Measurements from ENCODE around the gene MGAT5B.

The MGAT5B gene

GRCh38 chr17:76879691-76880090 is 11.5 kb downstream of the MGAT5B start:
- no peak for DNase-seq (ENCODE audit: low read depth in 2 of 2)

DNA sequence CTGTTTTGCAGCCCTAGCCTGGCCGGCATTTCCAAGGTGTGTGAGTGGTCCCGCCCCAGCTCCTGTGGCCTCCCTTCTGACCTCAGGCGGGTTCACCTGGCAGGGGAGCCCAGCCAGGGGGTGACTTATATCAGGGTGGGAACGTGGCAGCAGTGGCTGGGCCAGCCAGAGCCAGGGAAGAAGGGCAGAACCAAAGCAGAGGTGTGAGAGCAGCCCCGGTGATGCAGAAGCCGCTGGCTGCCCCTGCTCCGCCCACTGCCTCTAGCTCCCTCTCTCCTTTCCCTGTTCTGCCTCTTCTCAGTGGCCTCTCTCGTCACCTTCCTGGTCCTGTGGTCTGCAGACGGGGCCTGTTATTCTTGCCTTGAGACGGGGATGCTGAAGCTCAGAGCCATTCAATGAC is 12.1 kb downstream of the MGAT5B start:
- DNase-seq (ENCODE audit: low read depth in 2 of 2) = no peak

DNA sequence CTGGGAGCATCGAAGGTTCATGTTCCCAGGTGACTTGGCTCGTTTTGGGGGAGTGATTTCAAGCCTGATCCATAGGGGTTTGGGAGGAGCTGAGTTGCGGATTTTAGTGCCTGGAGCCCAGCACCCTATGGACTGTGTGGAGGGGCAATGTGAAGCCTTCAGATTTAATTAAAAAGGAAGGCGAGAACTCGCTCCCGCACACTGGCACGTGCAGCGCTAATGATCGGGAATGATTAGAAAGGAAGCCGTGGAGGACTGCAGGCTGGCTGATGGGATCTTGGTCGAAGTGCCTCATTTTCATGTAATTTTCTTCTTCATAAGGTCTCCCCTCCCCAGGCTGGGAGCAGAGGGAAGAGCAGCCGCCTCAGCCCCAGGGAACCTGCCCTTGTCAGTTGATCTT is 12.8 kb downstream of the MGAT5B start:
- no peak for DNase-seq (ENCODE audit: low read depth in 2 of 2)

- no peak for DNase-seq (ENCODE audit: low read depth in 2 of 2)
Measured at GRCh38 chr17:76881408-76881807, 13.2 kb downstream of the MGAT5B start.

DNA sequence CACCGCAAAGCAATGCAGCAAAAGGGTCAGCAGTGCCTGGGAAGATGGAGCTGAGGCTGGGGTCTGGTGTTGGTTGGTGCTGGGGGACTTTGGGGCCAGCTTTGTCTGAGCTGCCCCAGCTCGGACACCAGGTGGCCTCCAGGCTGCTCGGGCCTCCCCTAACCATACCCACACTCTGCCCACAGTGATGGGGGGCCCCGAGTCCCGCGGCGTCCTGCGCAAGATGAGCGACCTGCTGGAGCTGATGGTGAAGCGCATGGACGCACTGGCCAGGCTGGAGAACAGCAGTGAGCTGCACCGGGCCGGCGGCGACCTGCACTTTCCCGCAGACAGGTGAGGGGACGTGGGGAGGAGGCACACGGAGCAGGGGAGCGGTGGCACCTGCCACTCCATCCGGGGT is 13.8 kb downstream of the MGAT5B start:
- DNase-seq (ENCODE audit: low read depth in 2 of 2) = no peak

GRCh38 chr17:76883744-76884525 is 15.7 kb downstream of the MGAT5B start:
- no peak for DNase-seq (ENCODE audit: low read depth in 2 of 2)

DNA sequence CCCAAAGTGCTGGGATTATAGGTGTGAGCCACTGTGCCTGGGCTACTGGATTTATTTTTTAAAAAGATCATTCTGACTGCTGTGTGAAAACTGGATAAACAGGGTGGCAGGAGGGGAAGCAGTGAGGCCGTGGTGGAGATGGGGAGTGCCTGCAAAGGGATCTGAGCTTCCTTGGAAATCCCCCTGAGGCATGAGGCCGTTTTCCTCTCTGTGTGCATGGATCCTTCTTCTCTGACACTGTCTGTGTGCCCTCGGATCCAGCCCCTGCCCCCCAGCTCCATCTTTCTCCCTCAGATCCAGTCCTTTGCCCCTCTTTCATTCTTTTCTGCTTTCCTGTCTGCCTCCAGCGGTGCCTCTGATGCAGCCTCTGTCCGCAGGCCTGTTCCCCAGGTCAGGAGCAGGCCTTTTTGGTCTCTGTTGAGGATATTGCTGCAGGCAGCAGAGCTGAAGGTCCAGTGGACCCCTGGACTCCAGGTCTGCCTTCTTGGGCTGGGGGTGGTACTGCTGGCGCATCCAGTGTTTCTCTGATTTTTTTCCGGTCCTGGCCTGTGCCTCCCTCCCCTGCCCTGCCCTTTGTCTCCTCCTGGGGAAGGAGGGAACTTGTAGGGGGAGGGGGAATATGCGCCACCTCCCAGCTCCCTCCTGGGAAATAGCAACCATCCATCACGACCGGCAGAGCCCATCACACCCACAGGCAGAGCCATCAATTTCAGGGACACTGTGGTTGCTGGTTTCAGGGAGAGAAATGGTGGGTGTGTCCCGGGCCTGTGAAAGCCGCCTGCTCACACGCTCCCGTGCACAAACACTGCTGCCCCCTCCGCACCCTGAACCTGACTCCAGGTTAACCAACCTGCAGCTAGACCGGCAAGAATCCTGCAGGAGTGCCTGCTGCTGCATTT is 17.0 kb downstream of the MGAT5B start:
- DNase-seq (ENCODE audit: low read depth in 2 of 2) = no peak

GRCh38 chr17:76885894-76886290 is 17.7 kb downstream of the MGAT5B start:
- DNase-seq (ENCODE audit: low read depth in 2 of 2) = no peak

DNA sequence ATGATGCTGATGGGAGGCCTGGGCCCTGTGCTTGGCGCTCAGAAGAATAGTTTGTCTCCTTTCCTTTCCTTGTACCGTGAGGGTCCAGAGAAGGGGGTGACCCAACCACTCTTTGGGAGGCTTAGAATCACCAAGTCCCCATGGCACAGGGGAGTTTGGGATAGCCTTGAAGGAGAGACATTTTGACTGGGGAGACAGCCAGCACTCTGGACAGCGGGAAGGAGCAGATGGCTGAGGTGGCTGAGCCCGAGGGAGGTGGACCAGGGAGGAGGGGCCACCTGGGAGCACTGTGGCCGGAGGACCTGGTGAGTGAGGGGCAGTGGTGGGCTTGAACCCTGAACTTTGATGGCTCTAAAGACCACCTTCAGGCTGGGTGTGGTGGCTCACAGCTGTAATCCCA is 18.2 kb downstream of the MGAT5B start:
- no peak for DNase-seq (ENCODE audit: low read depth in 2 of 2)

DNA sequence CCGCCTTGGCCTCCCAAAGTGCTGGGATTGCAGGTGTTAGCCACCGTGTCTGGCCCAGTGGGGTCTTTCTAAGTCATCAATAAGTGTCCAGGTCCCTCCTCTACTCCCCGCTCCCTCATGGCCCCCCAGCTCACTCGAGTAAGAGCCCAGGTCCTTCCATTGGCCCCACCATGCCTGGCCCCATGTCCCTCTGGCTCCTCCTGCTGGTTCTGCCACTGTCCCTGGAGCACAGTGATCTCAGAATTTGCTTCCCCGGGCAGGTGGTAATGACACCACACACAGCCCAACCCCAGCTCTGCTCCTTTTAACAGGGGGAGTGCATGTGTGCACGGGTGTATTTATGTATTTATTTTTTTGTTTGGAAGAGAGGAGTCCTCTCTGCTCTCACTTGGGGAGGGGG is 19.6 kb downstream of the MGAT5B start:
- DNase-seq (ENCODE audit: low read depth in 2 of 2) = no peak

DNA sequence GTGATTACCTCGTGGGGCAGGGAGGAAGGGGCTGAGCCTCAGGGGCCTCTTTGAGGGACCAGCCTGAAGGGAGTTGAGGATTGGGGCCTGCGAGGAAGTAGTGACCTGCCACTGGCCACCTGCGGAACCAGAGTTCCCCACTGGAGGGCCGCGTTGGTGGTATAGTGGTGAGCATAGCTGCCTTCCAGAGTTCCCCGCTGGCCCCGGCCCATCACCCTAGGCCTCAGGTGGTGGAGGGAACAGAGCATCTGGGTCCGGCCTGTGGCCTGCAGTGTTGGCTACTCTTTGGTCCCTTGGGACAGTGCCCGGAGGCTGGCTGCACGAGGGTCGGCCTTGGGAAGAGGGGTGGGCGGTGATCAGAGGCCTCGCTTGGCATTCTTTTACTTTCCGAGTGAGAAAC is 20.5 kb downstream of the MGAT5B start:
- no peak for DNase-seq (ENCODE audit: low read depth in 2 of 2)

DNA sequence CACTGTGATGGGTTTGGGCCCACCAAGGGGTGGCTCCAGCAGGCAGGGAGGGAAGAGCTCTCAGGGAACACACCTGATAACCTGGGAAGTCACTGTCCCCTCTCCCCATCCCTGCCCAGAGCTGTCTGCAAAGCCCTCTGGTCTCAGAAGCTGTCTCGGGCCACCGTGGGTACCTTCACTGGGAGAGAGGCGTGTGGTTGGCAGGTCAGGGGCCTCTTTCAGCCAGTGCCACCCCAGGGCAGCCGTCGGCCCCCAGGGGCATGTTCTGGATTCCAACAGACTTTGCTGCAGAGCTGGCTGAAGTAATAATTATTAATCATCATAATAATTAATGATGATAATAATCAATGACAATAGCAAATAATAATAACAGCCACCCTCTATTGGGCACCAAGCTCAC is 21.1 kb downstream of the MGAT5B start:
- no peak for DNase-seq (ENCODE audit: low read depth in 2 of 2)

DNA sequence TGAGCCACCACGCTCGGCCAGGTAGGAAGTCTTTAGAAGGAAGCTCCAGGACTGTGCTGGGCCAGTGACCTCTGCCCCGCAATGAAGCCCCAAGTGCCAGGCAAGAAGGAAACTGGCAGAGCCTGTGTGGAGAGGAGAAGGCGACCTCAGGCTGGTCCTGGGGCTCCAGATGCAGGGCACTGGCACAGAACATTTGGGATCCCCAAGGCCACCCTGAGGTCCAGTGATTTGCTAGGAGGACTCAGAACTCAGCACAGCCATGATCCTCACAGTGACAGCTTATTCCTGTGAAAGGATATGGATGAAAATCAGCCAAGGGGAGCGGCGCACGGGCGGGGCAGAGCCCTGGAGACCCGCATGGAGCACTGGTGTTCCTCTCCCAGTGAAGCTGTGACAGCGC is 24.1 kb downstream of the MGAT5B start:
- DNase-seq (ENCODE audit: low read depth in 2 of 2) = no peak

- no peak for DNase-seq (ENCODE audit: low read depth in 2 of 2)
Measured at GRCh38 chr17:76893623-76894334, 25.6 kb downstream of the MGAT5B start.

DNA sequence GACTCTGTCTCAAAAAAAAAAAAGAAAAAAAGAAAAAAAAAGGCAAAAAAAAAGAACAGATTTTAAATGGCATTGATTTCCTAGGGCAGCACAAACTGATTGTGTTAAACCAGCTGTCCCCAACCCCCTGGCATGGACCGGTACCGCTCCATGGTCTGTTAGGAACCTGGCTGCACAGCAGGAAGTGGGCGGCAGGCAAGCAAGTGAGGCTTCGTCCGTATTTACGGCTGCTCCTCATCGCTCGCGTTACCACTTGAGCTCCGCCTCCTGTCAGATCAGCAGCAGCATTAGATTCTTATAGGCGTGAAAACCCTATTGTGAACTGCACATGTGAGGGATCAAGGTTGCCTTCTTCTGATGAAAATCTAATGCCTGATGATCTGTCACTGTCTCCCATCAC is 26.6 kb downstream of the MGAT5B start:
- no peak for DNase-seq (ENCODE audit: low read depth in 2 of 2)

- no peak for DNase-seq (ENCODE audit: low read depth in 2 of 2)
Measured at GRCh38 chr17:76897023-76897422, 28.8 kb downstream of the MGAT5B start.

GRCh38 chr17:76899414-76899813 is 31.2 kb downstream of the MGAT5B start:
- DNase-seq (ENCODE audit: low read depth in 2 of 2) = no peak

GRCh38 chr17:76900723-76901122 is 32.5 kb downstream of the MGAT5B start:
- DNase-seq (ENCODE audit: low read depth in 2 of 2) = no peak

DNA sequence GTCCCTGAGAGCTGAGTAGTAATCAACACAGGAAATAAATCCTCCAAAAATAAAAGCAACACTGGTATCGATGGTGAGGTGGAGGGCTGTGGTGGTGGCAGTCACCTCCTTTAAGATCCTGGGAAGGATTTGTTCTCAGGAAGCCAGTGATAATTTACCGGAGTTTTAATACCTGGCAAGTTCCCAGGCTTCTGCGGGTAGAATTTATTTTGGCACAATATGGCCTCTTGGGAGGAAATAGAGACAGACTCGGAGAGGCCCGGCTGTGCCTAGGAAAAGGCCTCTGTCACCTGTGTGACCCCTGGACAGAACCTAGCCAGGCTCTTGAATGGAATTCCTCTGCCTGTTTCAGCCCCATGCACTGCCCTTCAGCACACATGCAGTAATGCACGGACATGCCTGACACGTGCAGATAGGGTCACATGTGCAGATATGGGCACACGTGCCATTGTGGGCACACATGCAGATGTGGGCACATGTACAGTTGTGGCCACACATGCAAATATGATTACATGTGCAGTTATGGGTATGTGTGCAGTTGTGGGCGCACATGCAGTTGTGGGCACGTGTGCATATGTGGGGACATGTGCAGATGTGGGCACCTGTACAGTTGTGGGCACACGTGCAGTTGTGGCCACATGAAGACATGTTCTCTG is 33.5 kb downstream of the MGAT5B start:
- DNase-seq (ENCODE audit: low read depth in 2 of 2) = no peak

DNA sequence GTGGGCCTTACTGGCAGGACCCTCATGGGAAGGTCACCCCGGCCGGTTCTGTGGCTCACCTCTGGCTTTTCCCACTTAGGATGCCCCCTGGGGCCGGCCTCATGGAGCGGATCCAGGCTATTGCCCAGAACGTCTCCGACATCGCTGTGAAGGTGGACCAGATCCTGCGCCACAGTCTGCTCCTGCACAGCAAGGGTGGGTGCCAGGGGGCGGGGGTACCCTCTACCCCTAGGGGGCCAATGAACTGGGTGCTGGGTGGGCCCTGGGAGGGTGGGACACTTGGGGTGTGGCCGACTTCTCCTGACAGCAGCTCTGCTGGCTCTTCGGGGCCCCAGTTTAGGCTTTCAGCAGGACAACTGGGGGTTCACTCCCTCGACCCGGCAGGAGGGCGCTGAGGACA is 34.3 kb downstream of the MGAT5B start:
- DNase-seq (ENCODE audit: low read depth in 2 of 2) = no peak

- no peak for DNase-seq (ENCODE audit: low read depth in 2 of 2)
Measured at GRCh38 chr17:76903631-76904030, 35.4 kb downstream of the MGAT5B start.

DNA sequence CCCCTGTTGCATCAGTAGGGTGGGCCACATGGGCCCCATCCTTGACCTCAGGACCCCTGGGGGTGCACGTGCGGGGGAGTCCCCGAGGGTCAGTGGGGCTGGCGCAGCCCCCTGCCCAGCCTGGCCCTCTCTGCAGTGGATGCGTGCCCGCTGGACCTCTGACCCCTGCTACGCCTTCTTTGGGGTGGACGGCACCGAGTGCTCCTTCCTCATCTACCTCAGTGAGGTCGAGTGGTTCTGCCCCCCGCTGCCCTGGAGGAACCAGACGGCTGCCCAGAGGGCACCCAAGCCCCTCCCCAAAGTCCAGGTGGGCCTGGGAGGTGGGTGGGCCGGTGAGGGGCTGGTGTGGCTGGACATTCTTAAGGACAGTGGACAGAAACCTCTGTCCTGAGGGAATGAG is 35.9 kb downstream of the MGAT5B start:
- no peak for DNase-seq (ENCODE audit: low read depth in 2 of 2)
